Measurements from ENCODE around the gene METTL25B.
"Not testable (repeated sequence)": the region's sequence is repeated elsewhere in the genome, so short reads cannot be mapped to it uniquely, and the experiment has no call there.

The METTL25B gene

GRCh38 chr1:156760796-156761104 is 32.5 kb downstream of the METTL25B start:
- no peaks in the 10 kb centered on the region for H3K27me3 Mint-ChIP-seq
- H3K4me1 Mint-ChIP-seq, result peaks cover 1% of the 10 kb centered on the region
- no peak overlapping the region for H3K27ac Mint-ChIP-seq
- H3K9me3 Mint-ChIP-seq, result no peaks in the 10 kb centered on the region
- no peak for DNase-seq
- ATAC-seq, result no peak
- H3K4me3 Mint-ChIP-seq, result no peak overlapping the region

- H3K27ac Mint-ChIP-seq, ATAC-seq, DNase-seq, H3K9me3 Mint-ChIP-seq, H3K27me3 Mint-ChIP-seq, H3K4me3 Mint-ChIP-seq: not testable (repeated sequence)
- peaks cover 29% of the 10 kb centered on the region for H3K4me1 Mint-ChIP-seq
Observed at GRCh38 chr1:156765136-156765535, 36.9 kb downstream of the METTL25B start.

- Mint-ChIP-seq H3K9me3 (no peaks in the 10 kb centered on the region), H3K4me3 (no peak overlapping the region), H3K27ac (no peak overlapping the region), H3K27me3 (no peaks in the 10 kb centered on the region), H3K4me1 (peaks cover 35% of the 10 kb centered on the region)
- no peak for DNase-seq
- ATAC-seq, result no peak
Observed at GRCh38 chr1:156765666-156766065, 37.4 kb downstream of the METTL25B start.

GRCh38 chr1:156766298-156767100 is 38.2 kb downstream of the METTL25B start:
- Mint-ChIP-seq H3K27ac (peak overlapping the region in 1 of 2 donors; percentile 56), H3K4me3 (no peak overlapping the region), H3K9me3 (no peaks in the 10 kb centered on the region), H3K27me3 (no peaks in the 10 kb centered on the region), H3K4me1 (peaks cover 43% of the 10 kb centered on the region)
- peak; percentile 4 for ATAC-seq
- DNase-seq, result no peak

- no peaks in the 10 kb centered on the region for H3K27me3 Mint-ChIP-seq
- no peaks in the 10 kb centered on the region for H3K9me3 Mint-ChIP-seq
- H3K27ac Mint-ChIP-seq, result peak within 1 kb of the TSS in 1 of 2 donors; percentile 56
- H3K4me3 Mint-ChIP-seq, result no peak within 1 kb of the TSS
- peaks cover 47% of the 10 kb centered on the region for H3K4me1 Mint-ChIP-seq
- ATAC-seq (peak; percentile 96), DNase-seq (peak; percentile 97 to 99)
Observed at GRCh38 chr1:156767101-156767878, 39.0 kb downstream of the METTL25B start, which contains the start of gene PRCC. Gene PRCC (plus strand): TSS chr1:156767535. CDS start chr1:156767772, 237 bp downstream.

GRCh38 chr1:156767879-156768604 is 39.8 kb downstream of the METTL25B start:
- peak in 1 of 2 donors; percentile 73 for DNase-seq
- peak; percentile 24 for ATAC-seq
- no peaks in the 10 kb centered on the region for H3K9me3 Mint-ChIP-seq
- H3K27me3 Mint-ChIP-seq, result no peaks in the 10 kb centered on the region
- peaks cover 55% of the 10 kb centered on the region for H3K4me1 Mint-ChIP-seq
- no peak overlapping the region for H3K4me3 Mint-ChIP-seq
- H3K27ac Mint-ChIP-seq, result no peak overlapping the region

GRCh38 chr1:156768610-156769295 is 40.5 kb downstream of the METTL25B start:
- H3K4me3 Mint-ChIP-seq, result no peak overlapping the region
- ATAC-seq (no peak), DNase-seq (no peak)
- H3K27ac Mint-ChIP-seq, result no peak overlapping the region
- no peaks in the 10 kb centered on the region for H3K27me3 Mint-ChIP-seq
- H3K9me3 Mint-ChIP-seq, result no peaks in the 10 kb centered on the region
- peaks cover 62% of the 10 kb centered on the region for H3K4me1 Mint-ChIP-seq

GRCh38 chr1:156772222-156772621 is 44.0 kb downstream of the METTL25B start:
- Mint-ChIP-seq H3K9me3 (no peaks in the 10 kb centered on the region), H3K27me3 (no peaks in the 10 kb centered on the region), H3K27ac (peak overlapping the region in 1 of 2 donors; percentile 50), H3K4me1 (peaks cover 71% of the 10 kb centered on the region), H3K4me3 (no peak overlapping the region)
- DNase-seq (no peak), ATAC-seq (no peak)

GRCh38 chr1:156772728-156773497 is 44.6 kb downstream of the METTL25B start:
- Mint-ChIP-seq H3K27me3 (no peaks in the 10 kb centered on the region), H3K9me3 (no peaks in the 10 kb centered on the region), H3K4me3 (no peak overlapping the region), H3K27ac (peak overlapping the region in 1 of 2 donors; percentile 74), H3K4me1 (peaks cover 78% of the 10 kb centered on the region)
- DNase-seq, result no peak
- no peak for ATAC-seq

- H3K27me3 Mint-ChIP-seq, result no peaks in the 10 kb centered on the region
- no peak overlapping the region for H3K27ac Mint-ChIP-seq
- H3K9me3 Mint-ChIP-seq, result no peaks in the 10 kb centered on the region
- DNase-seq (no peak), ATAC-seq (peak; percentile 52)
- H3K4me1 Mint-ChIP-seq, result peaks cover 80% of the 10 kb centered on the region
- peak overlapping the region in 1 of 2 donors; percentile 9 for H3K4me3 Mint-ChIP-seq
Observed at GRCh38 chr1:156773607-156774006, 45.3 kb downstream of the METTL25B start.

GRCh38 chr1:156775799-156776198 is 47.5 kb downstream of the METTL25B start:
- Mint-ChIP-seq H3K27ac (peak overlapping the region in 1 of 2 donors; percentile 44), H3K9me3 (no peaks in the 10 kb centered on the region), H3K4me3 (no peak overlapping the region), H3K4me1 (peaks cover 59% of the 10 kb centered on the region), H3K27me3 (no peaks in the 10 kb centered on the region)
- ATAC-seq (no peak), DNase-seq (no peak)

- peak overlapping the region in 1 of 2 donors; percentile 64 for H3K27ac Mint-ChIP-seq
- ATAC-seq (no peak), DNase-seq (no peak)
- H3K4me1 Mint-ChIP-seq, result peaks cover 62% of the 10 kb centered on the region
- no peak overlapping the region for H3K4me3 Mint-ChIP-seq
- H3K9me3 Mint-ChIP-seq, result no peaks in the 10 kb centered on the region
- no peaks in the 10 kb centered on the region for H3K27me3 Mint-ChIP-seq
Observed at GRCh38 chr1:156776942-156777341, 48.7 kb downstream of the METTL25B start.

- H3K27me3 Mint-ChIP-seq, result no peaks in the 10 kb centered on the region
- H3K27ac Mint-ChIP-seq, result no peak overlapping the region
- ATAC-seq (no peak), DNase-seq (no peak)
- no peaks in the 10 kb centered on the region for H3K9me3 Mint-ChIP-seq
- peaks cover 57% of the 10 kb centered on the region for H3K4me1 Mint-ChIP-seq
- no peak overlapping the region for H3K4me3 Mint-ChIP-seq
Observed at GRCh38 chr1:156777573-156777972, 49.3 kb downstream of the METTL25B start.

- Mint-ChIP-seq H3K4me3 (no peak overlapping the region), H3K27me3 (no peaks in the 10 kb centered on the region), H3K4me1 (peaks cover 39% of the 10 kb centered on the region), H3K27ac (peak overlapping the region in 1 of 2 donors; percentile 2), H3K9me3 (no peaks in the 10 kb centered on the region)
- ATAC-seq, result no peak
- no peak for DNase-seq
Observed at GRCh38 chr1:156781585-156782186, 53.4 kb downstream of the METTL25B start.
